ENCODE measurements around the gene ERC2. TPM values are rescaled to one million over a fixed set of nuclear protein-coding genes. Genes with fewer than 3 reads are reported as not detected.

The ERC2 gene
- total RNA-seq, 1 donor from 2014 or later: 0.53 TPM

GRCh38 chr3:55484801-55485791, 983.2 kb downstream of the ERC2 start:
- DNase-seq (ENCODE audit: low read depth, low spot score): no peak

GRCh38 chr3:55484191-55484689, 984.0 kb downstream of the ERC2 start:
- DNase-seq (ENCODE audit: low read depth, low spot score): no peak

GRCh38 chr3:55483196-55484095, 984.8 kb downstream of the ERC2 start:
- no peak for DNase-seq (ENCODE audit: low read depth, low spot score)

GRCh38 chr3:55482496-55483195, 985.6 kb downstream of the ERC2 start:
- no peak for DNase-seq (ENCODE audit: low read depth, low spot score)

GRCh38 chr3:55481744-55482495, 986.3 kb downstream of the ERC2 start:
- no peak for DNase-seq (ENCODE audit: low read depth, low spot score)

- no peak for DNase-seq (ENCODE audit: low read depth, low spot score)
These were observed 987.1 kb downstream of the ERC2 start for GRCh38 chr3:55480911-55481743.

- DNase-seq (ENCODE audit: low read depth, low spot score): no peak
These were observed 990.7 kb downstream of the ERC2 start for GRCh38 chr3:55477306-55478303.

- no peak for DNase-seq (ENCODE audit: low read depth, low spot score)
These were observed 991.8 kb downstream of the ERC2 start for GRCh38 chr3:55476515-55476914.

- DNase-seq (ENCODE audit: low read depth, low spot score): no peak
These were observed 994.0 kb downstream of the ERC2 start for GRCh38 chr3:55474213-55474632.

- DNase-seq (ENCODE audit: low read depth, low spot score): no peak
These were observed 994.5 kb downstream of the ERC2 start for GRCh38 chr3:55473788-55474187.

GRCh38 chr3:55471522-55472280, 996.6 kb downstream of the ERC2 start:
- DNase-seq (ENCODE audit: low read depth, low spot score): no peak

GRCh38 chr3:55471084-55471483, 997.2 kb downstream of the ERC2 start:
- no peak for DNase-seq (ENCODE audit: low read depth, low spot score)

- DNase-seq (ENCODE audit: low read depth, low spot score): no peak
These were observed 998.2 kb downstream of the ERC2 start for GRCh38 chr3:55469957-55470526.

GRCh38 chr3:55468251-55468650, 1000.0 kb downstream of the ERC2 start:
- DNase-seq (ENCODE audit: low read depth, low spot score): no peak

- no peak for DNase-seq (ENCODE audit: low read depth, low spot score)
These were observed 1001.2 kb downstream of the ERC2 start for GRCh38 chr3:55467099-55467498.

GRCh38 chr3:55466526-55466925, 1001.7 kb downstream of the ERC2 start:
- DNase-seq (ENCODE audit: low read depth, low spot score): no peak

GRCh38 chr3:55461896-55462295, 1006.4 kb downstream of the ERC2 start:
- DNase-seq (ENCODE audit: low read depth, low spot score): no peak
